ENCODE data around the gene EIF5.

- TF ChIP-seq CTCF (IDR thresholded peaks at IDR 0.05 in 8 of 11, conservative IDR thresholded peaks at IDR 0.05 in 3 of 11) (no peak), POLR2A (IDR thresholded peaks at IDR 0.05) (no peak), POLR2AphosphoS5 (IDR thresholded peaks at IDR 0.05) (no peak)
Observed at GRCh38 chr14:103290961-103291360, 43.1 kb upstream of the EIF5 start.
